WTC11 (cell line): ENCODE data around the gene FANCI.

ENCODE experiments used
- CREB1 ChIP-seq: sonication (generic); formaldehyde crosslinking; IDR thresholded peaks from 2 replicates; pipeline ENCODE4 v1.8.0; 2023; ENCODE audit warnings: mild to moderate bottlenecking, missing genetic modification reagents
- EMX1 ChIP-seq: fragments of 250-450 bp; sonication (Bioruptor Pico); IDR thresholded peaks from 2 replicates; pipeline ENCODE4 v1.8.0; 2021; ENCODE audit warnings: mild to moderate bottlenecking
- TF ChIP-seq, protein P1 (sequence below): sonication (generic); formaldehyde crosslinking; IDR thresholded peaks from 2 replicates; pipeline ENCODE4 v1.8.0; 2022; ENCODE audit warnings: mild to moderate bottlenecking, missing genetic modification reagents
- TF ChIP-seq, protein P2 (sequence below): fragments of 250-450 bp; sonication (Bioruptor Pico); IDR thresholded peaks from 2 replicates; pipeline ENCODE4 v2.1.2; 2022; ENCODE audit warnings: mild to moderate bottlenecking, moderate library complexity
- TF ChIP-seq, protein P3 (sequence below): fragments of 200-600 bp; IDR thresholded peaks from 2 replicates; pipeline ENCODE4 v1.8.0; 2022; ENCODE audit warnings: antibody characterized with exemption
- TF ChIP-seq, protein P4 (sequence below): sonication (generic); formaldehyde crosslinking; IDR thresholded peaks from 2 replicates; pipeline ENCODE4 v1.8.1; 2022; ENCODE audit warnings: low read depth, missing genetic modification reagents, borderline replicate concordance

GRCh38 chr15:89342840-89343239 is 99.1 kb downstream of the FANCI start:
- TF ChIP-seq, protein P1, sequence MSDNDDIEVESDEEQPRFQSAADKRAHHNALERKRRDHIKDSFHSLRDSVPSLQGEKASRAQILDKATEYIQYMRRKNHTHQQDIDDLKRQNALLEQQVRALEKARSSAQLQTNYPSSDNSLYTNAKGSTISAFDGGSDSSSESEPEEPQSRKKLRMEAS: no peak
- TF ChIP-seq CREB1 (CRISPR knock-in tag) (no peak), EMX1 (CRISPR knock-in tag) (no peak)
- TF ChIP-seq, protein P2, sequence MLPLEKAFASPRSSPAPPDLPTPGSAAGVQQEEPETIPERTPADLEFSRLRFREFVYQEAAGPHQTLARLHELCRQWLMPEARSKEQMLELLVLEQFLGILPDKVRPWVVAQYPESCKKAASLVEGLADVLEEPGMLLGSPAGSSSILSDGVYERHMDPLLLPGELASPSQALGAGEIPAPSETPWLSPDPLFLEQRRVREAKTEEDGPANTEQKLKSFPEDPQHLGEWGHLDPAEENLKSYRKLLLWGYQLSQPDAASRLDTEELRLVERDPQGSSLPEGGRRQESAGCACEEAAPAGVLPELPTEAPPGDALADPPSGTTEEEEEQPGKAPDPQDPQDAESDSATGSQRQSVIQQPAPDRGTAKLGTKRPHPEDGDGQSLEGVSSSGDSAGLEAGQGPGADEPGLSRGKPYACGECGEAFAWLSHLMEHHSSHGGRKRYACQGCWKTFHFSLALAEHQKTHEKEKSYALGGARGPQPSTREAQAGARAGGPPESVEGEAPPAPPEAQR (CRISPR knock-in tag): no peak
- TF ChIP-seq, protein P3, sequence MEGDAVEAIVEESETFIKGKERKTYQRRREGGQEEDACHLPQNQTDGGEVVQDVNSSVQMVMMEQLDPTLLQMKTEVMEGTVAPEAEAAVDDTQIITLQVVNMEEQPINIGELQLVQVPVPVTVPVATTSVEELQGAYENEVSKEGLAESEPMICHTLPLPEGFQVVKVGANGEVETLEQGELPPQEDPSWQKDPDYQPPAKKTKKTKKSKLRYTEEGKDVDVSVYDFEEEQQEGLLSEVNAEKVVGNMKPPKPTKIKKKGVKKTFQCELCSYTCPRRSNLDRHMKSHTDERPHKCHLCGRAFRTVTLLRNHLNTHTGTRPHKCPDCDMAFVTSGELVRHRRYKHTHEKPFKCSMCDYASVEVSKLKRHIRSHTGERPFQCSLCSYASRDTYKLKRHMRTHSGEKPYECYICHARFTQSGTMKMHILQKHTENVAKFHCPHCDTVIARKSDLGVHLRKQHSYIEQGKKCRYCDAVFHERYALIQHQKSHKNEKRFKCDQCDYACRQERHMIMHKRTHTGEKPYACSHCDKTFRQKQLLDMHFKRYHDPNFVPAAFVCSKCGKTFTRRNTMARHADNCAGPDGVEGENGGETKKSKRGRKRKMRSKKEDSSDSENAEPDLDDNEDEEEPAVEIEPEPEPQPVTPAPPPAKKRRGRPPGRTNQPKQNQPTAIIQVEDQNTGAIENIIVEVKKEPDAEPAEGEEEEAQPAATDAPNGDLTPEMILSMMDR: no peak
- TF ChIP-seq, protein P4, sequence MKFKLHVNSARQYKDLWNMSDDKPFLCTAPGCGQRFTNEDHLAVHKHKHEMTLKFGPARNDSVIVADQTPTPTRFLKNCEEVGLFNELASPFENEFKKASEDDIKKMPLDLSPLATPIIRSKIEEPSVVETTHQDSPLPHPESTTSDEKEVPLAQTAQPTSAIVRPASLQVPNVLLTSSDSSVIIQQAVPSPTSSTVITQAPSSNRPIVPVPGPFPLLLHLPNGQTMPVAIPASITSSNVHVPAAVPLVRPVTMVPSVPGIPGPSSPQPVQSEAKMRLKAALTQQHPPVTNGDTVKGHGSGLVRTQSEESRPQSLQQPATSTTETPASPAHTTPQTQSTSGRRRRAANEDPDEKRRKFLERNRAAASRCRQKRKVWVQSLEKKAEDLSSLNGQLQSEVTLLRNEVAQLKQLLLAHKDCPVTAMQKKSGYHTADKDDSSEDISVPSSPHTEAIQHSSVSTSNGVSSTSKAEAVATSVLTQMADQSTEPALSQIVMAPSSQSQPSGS (CRISPR knock-in tag): no peak
